Measurements from ENCODE around the gene COA8.

Gene COA8

GRCh38 chr14:103545219-103545914, 17.4 kb upstream of the COA8 start:
- DNase-seq: no peak
- TF ChIP-seq CTCF (IDR thresholded peaks at IDR 0.05; ENCODE audit: low read depth, low read length): no peak
- no peak overlapping the region for H3K4me3 ChIP-seq (ENCODE audit: low read depth, low read length)
- no peaks in the 10 kb centered on the region for H3K36me3 ChIP-seq
- H3K27me3 ChIP-seq (ENCODE audit: insufficient read depth, low read depth, severe bottlenecking): no peaks in the 10 kb centered on the region
- no peak overlapping the region for H3K27ac ChIP-seq
- H3K9me3 ChIP-seq (ENCODE audit: severe bottlenecking): no peaks in the 10 kb centered on the region

- Histone ChIP-seq H3K4me3 (ENCODE audit: low read depth, low read length) (no peak overlapping the region), H3K27ac (no peak overlapping the region), H3K9me3 (ENCODE audit: severe bottlenecking) (no peaks in the 10 kb centered on the region), H3K36me3 (no peaks in the 10 kb centered on the region), H3K27me3 (ENCODE audit: insufficient read depth, low read depth, severe bottlenecking) (no peaks in the 10 kb centered on the region)
- no peak for DNase-seq
- no peak for TF ChIP-seq CTCF (IDR thresholded peaks at IDR 0.05; ENCODE audit: low read depth, low read length)
Observed at GRCh38 chr14:103545915-103546651, 16.7 kb upstream of the COA8 start.

- TF ChIP-seq CTCF (IDR thresholded peaks at IDR 0.05; ENCODE audit: low read depth, low read length): peak; percentile 89
- DNase-seq: peak; percentile 83
- Histone ChIP-seq H3K4me3 (ENCODE audit: low read depth, low read length) (no peak overlapping the region), H3K27ac (no peak overlapping the region), H3K9me3 (ENCODE audit: severe bottlenecking) (no peaks in the 10 kb centered on the region), H3K36me3 (no peaks in the 10 kb centered on the region), H3K27me3 (ENCODE audit: insufficient read depth, low read depth, severe bottlenecking) (no peaks in the 10 kb centered on the region)
Observed at GRCh38 chr14:103546652-103547454, 15.9 kb upstream of the COA8 start.

GRCh38 chr14:103547455-103547940, 15.3 kb upstream of the COA8 start:
- Histone ChIP-seq H3K9me3 (ENCODE audit: severe bottlenecking) (no peaks in the 10 kb centered on the region), H3K4me3 (ENCODE audit: low read depth, low read length) (no peak overlapping the region)
- TF ChIP-seq CTCF (IDR thresholded peaks at IDR 0.05; ENCODE audit: low read depth, low read length): no peak

GRCh38 chr14:103547941-103548462, 14.8 kb upstream of the COA8 start:
- Histone ChIP-seq H3K9me3 (ENCODE audit: severe bottlenecking) (no peaks in the 10 kb centered on the region), H3K27me3 (ENCODE audit: insufficient read depth, low read depth, severe bottlenecking) (no peaks in the 10 kb centered on the region), H3K36me3 (no peaks in the 10 kb centered on the region), H3K27ac (no peak overlapping the region), H3K4me3 (ENCODE audit: low read depth, low read length) (no peak overlapping the region)
- no peak for TF ChIP-seq CTCF (IDR thresholded peaks at IDR 0.05; ENCODE audit: low read depth, low read length)
- DNase-seq: no peak

More at GRCh38 chr14:103547455-103547940, 15.3 kb upstream of the COA8 start:
- no peak overlapping the region for H3K27ac ChIP-seq
- no peaks in the 10 kb centered on the region for H3K36me3 ChIP-seq
- no peak for DNase-seq
- no peaks in the 10 kb centered on the region for H3K27me3 ChIP-seq (ENCODE audit: insufficient read depth, low read depth, severe bottlenecking)

Data from WERI-Rb-1 (cell line).